Loucy (cell line): ENCODE data around the gene GPALPP1.
"Not testable (repeated sequence)": the region's sequence is repeated elsewhere in the genome, so short reads cannot be mapped to it uniquely, and the experiment has no call there.

Experiments
- H2AFZ ChIP-seq: fragments of 200-600 bp; sonication (generic); 2 replicates; pipeline ENCODE4 v1.6.0; 2016; ENCODE audit warnings: antibody characterized with exemption, mild to moderate bottlenecking, low read length, moderate library complexity
- H3F3A ChIP-seq: fragments of 200-600 bp; 2 replicates; pipeline ENCODE4 v1.6.0; 2016; ENCODE audit warnings: antibody characterized with exemption, low read depth, mild to moderate bottlenecking
- H3K27me3 ChIP-seq: fragments of 200-600 bp; sonication (generic); 2 replicates; pipeline ENCODE4 v1.6.1; 2014; ENCODE audit warnings: low read length, mild to moderate bottlenecking; ENCODE audit not compliant: insufficient read depth, poor library complexity, severe bottlenecking
- H3K36me3 ChIP-seq: fragments of 200-600 bp; sonication (generic); 2 replicates; pipeline ENCODE4 v1.6.1; 2016; ENCODE audit warnings: low read length; ENCODE audit not compliant: insufficient read depth
- H3K4me1 ChIP-seq: fragments of 200-600 bp; sonication (generic); 2 replicates; pipeline ENCODE4 v1.5.1; 2014; ENCODE audit warnings: low read length, mild to moderate bottlenecking; ENCODE audit not compliant: insufficient read depth, poor library complexity, severe bottlenecking
- H3K4me2 ChIP-seq: fragments of 200-600 bp; sonication (generic); 2 replicates; pipeline ENCODE4 v1.6.0; 2014; ENCODE audit warnings: antibody characterized with exemption, low read length, low read depth, mild to moderate bottlenecking; ENCODE audit not compliant: poor library complexity, severe bottlenecking
- H3K4me3 ChIP-seq: fragments of 200-600 bp; sonication (generic); 2 replicates; pipeline ENCODE4 v1.5.1; 2014; ENCODE audit warnings: low read length, mild to moderate bottlenecking, mixed read lengths; ENCODE audit not compliant: poor library complexity, severe bottlenecking
- H3K79me2 ChIP-seq: fragments of 200-600 bp; sonication (generic); 2 replicates; pipeline ENCODE4 v1.6.1; 2014; ENCODE audit warnings: low read length; ENCODE audit not compliant: insufficient read depth
- H3K9ac ChIP-seq: fragments of 200-600 bp; sonication (generic); 2 replicates; pipeline ENCODE4 v1.6.0; 2014; ENCODE audit warnings: mild to moderate bottlenecking, low read depth, low read length, moderate library complexity; ENCODE audit not compliant: poor library complexity, severe bottlenecking
- H3K9me2 ChIP-seq: fragments of 200-600 bp; sonication (generic); replicated peaks from 2 replicates; pipeline ENCODE4 v1.6.1; 2016; ENCODE audit warnings: low read depth, low read length, mixed read lengths
- H3K9me3 ChIP-seq: fragments of 200-600 bp; sonication (generic); 2 replicates; pipeline ENCODE4 v1.6.1; 2014; ENCODE audit warnings: mild to moderate bottlenecking, antibody characterized with exemption, low read length, low read depth; ENCODE audit not compliant: insufficient read depth
- H4K20me1 ChIP-seq: fragments of 200-600 bp; sonication (generic); 2 replicates; pipeline ENCODE4 v1.6.0; 2014; ENCODE audit warnings: antibody characterized with exemption, low read length, mild to moderate bottlenecking; ENCODE audit not compliant: insufficient read depth, poor library complexity, severe bottlenecking
- CTCF ChIP-seq: fragments of 200-600 bp; sonication (generic); conservative IDR thresholded peaks from 2 replicates; pipeline ENCODE4 v1.5.1; 2014; ENCODE audit warnings: mild to moderate bottlenecking, antibody characterized with exemption, low read length
- EZH2phosphoT487 ChIP-seq: fragments of 200-600 bp; IDR thresholded peaks from 2 replicates; pipeline ENCODE4 v1.6.1; 2018; ENCODE audit warnings: antibody characterized with exemption, mild to moderate bottlenecking, moderate library complexity, borderline replicate concordance

The GPALPP1 gene

GRCh38 chr13:45055902-45056648 lies 66.7 kb downstream of the GPALPP1 start:
- H3K79me2 ChIP-seq, result no peaks in the 10 kb centered on the region
- H2AFZ ChIP-seq, result 0 out of 2 replicates have a peak overlapping the region, but pooled peaks have one; percentile 41
- no peak overlapping the region for H3K4me3 ChIP-seq
- no peaks in the 10 kb centered on the region for H3F3A ChIP-seq
- H3K4me2 ChIP-seq, result no peak overlapping the region
- TF ChIP-seq CTCF, result no peak
- no peak for TF ChIP-seq EZH2phosphoT487
- H3K36me3 ChIP-seq, result no peaks in the 10 kb centered on the region
- H3K27me3 ChIP-seq, result no peaks in the 10 kb centered on the region
- H4K20me1 ChIP-seq, result no peaks in the 10 kb centered on the region
- H3K9ac ChIP-seq, result no peak overlapping the region
- no peaks in the 10 kb centered on the region for H3K9me3 ChIP-seq
- H3K9me2 ChIP-seq, result no peaks in the 10 kb centered on the region
- H3K4me1 ChIP-seq, result peaks cover 5% of the 10 kb centered on the region

- no peak overlapping the region for H2AFZ ChIP-seq
- H3K4me2 ChIP-seq, result no peak overlapping the region
- H3K36me3 ChIP-seq, result no peaks in the 10 kb centered on the region
- TF ChIP-seq CTCF (no peak), EZH2phosphoT487 (no peak)
- peaks cover 5% of the 10 kb centered on the region for H3K4me1 ChIP-seq
- H4K20me1 ChIP-seq, result no peaks in the 10 kb centered on the region
- H3K79me2 ChIP-seq, result no peaks in the 10 kb centered on the region
- H3K9ac ChIP-seq, result no peak overlapping the region
- no peaks in the 10 kb centered on the region for H3K9me2 ChIP-seq
- no peaks in the 10 kb centered on the region for H3F3A ChIP-seq
- no peaks in the 10 kb centered on the region for H3K9me3 ChIP-seq
- no peaks in the 10 kb centered on the region for H3K27me3 ChIP-seq
- H3K4me3 ChIP-seq, result no peak overlapping the region
Observed at GRCh38 chr13:45060062-45060461, 70.7 kb downstream of the GPALPP1 start.

GRCh38 chr13:45063261-45063860 lies 74.0 kb downstream of the GPALPP1 start:
- Histone ChIP-seq H3K4me3 (no peak overlapping the region), H3K79me2 (no peaks in the 10 kb centered on the region), H3K9me2 (no peaks in the 10 kb centered on the region), H4K20me1 (no peaks in the 10 kb centered on the region), H3K9me3 (no peaks in the 10 kb centered on the region), H3K9ac (no peak overlapping the region), H2AFZ (no peak overlapping the region), H3K4me2 (no peak overlapping the region), H3K4me1 (no peaks in the 10 kb centered on the region), H3K27me3 (no peaks in the 10 kb centered on the region), H3K36me3 (no peaks in the 10 kb centered on the region), H3F3A (no peaks in the 10 kb centered on the region)
- TF ChIP-seq EZH2phosphoT487, result no peak

GRCh38 chr13:45063889-45064288 lies 74.6 kb downstream of the GPALPP1 start:
- H2AFZ ChIP-seq, H3K9ac ChIP-seq, H3F3A ChIP-seq, H3K9me3 ChIP-seq, H3K4me3 ChIP-seq, H3K4me2 ChIP-seq, H3K79me2 ChIP-seq, H3K36me3 ChIP-seq, H3K27me3 ChIP-seq, H4K20me1 ChIP-seq, H3K9me2 ChIP-seq, H3K4me1 ChIP-seq: not testable (repeated sequence)
